GM08714 (cell line): ENCODE measurements around the gene RAB30.
"Not testable (repeated sequence)": the region's sequence is repeated elsewhere in the genome, so short reads cannot be mapped to it uniquely, and the experiment has no call there.

Experiments used
- H3K4me3 ChIP-seq: fragments of 200-500 bp; sonication (Bioruptor generic); 2 replicates; pipeline ENCODE4 v1.5.1; 2014; ENCODE audit warnings: mild to moderate bottlenecking, low read length, inconsistent platforms
- ZNF274 ChIP-seq: IDR thresholded peaks from 2 replicates; pipeline ENCODE4 v1.6.1; 2012; ENCODE audit warnings: mild to moderate bottlenecking, low read depth, low read length

Gene RAB30

GRCh38 chr11:82978422-82979099 lies 93.1 kb downstream of the RAB30 start:
- no peak overlapping the region for H3K4me3 ChIP-seq
- TF ChIP-seq ZNF274, result no peak

GRCh38 chr11:82976786-82977185 lies 94.9 kb downstream of the RAB30 start:
- H3K4me3 ChIP-seq, result no peak overlapping the region
- TF ChIP-seq ZNF274, result no peak

GRCh38 chr11:82975882-82976281 lies 95.8 kb downstream of the RAB30 start:
- H3K4me3 ChIP-seq, result no peak overlapping the region
- TF ChIP-seq ZNF274, result no peak

GRCh38 chr11:82974851-82975250 lies 96.8 kb downstream of the RAB30 start:
- no peak for TF ChIP-seq ZNF274

GRCh38 chr11:82974135-82974534 lies 97.6 kb downstream of the RAB30 start:
- H3K4me3 ChIP-seq, result no peak overlapping the region
- TF ChIP-seq ZNF274, result no peak

More at GRCh38 chr11:82974851-82975250, 96.8 kb downstream of the RAB30 start:
- no peak overlapping the region for H3K4me3 ChIP-seq

GRCh38 chr11:82972103-82972502 lies 99.6 kb downstream of the RAB30 start:
- H3K4me3 ChIP-seq, result no peak overlapping the region; the same call in 1 of the 2 replicates
- TF ChIP-seq ZNF274, result no peak

GRCh38 chr11:82971519-82971946 lies 100.2 kb downstream of the RAB30 start:
- H3K4me3 ChIP-seq, result not testable (repeated sequence)

GRCh38 chr11:82970507-82971083 lies 101.1 kb downstream of the RAB30 start:
- H3K4me3 ChIP-seq, result peak overlapping the region; percentile 95

- H3K4me3 ChIP-seq, result no peak overlapping the region
- no peak for TF ChIP-seq ZNF274
Measured at GRCh38 chr11:82969811-82970210, 101.9 kb downstream of the RAB30 start.

- TF ChIP-seq ZNF274, result no peak
- no peak overlapping the region for H3K4me3 ChIP-seq
Measured at GRCh38 chr11:82967381-82967780, 104.3 kb downstream of the RAB30 start.

GRCh38 chr11:82962021-82962420 lies 109.7 kb downstream of the RAB30 start:
- H3K4me3 ChIP-seq, result not testable (repeated sequence)

- TF ChIP-seq ZNF274, result no peak
- H3K4me3 ChIP-seq, result peak overlapping the region; percentile 44; the same call in 1 of the 2 replicates
Measured at GRCh38 chr11:82960779-82961143, 110.9 kb downstream of the RAB30 start.

GRCh38 chr11:82959987-82960778 lies 111.5 kb downstream of the RAB30 start:
- TF ChIP-seq ZNF274, result no peak

GRCh38 chr11:82955736-82956453 lies 115.8 kb downstream of the RAB30 start:
- H3K4me3 ChIP-seq, result not testable (repeated sequence)

More at GRCh38 chr11:82959987-82960778, 111.5 kb downstream of the RAB30 start:
- peak overlapping the region; percentile 39; the same call in 1 of the 2 replicates for H3K4me3 ChIP-seq

- not testable (repeated sequence) for H3K4me3 ChIP-seq
Measured at GRCh38 chr11:82950502-82950901, 121.2 kb downstream of the RAB30 start.
